Measurements from ENCODE around the gene KAZN.

Gene KAZN

DNA sequence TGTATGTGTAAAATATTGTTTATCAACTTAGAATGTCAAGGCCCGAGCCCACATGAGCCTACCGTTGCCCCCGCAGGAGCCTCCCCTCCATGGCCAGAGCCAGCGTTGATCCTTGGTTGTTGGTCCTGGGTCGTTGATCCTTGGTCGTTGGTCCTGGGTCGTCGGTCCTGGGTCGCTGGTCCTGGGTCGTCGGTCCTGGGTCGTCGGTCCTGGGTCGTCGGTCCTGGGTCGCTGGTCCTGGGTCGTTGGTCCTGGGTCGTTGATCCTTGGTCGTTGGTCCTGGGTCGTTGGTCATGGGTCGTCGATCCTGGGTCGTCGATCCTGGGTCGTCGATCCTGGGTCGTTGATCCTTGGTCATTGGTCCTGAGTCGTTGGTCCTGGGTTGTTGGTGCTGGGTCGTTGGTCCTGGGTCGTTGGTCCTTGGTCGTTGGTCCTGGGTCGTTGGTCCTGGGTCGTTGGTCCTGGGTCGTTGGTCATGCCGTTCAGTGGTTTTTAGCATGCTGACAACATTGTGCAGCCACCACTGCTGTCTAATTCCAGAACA lies 450.0 kb downstream of the KAZN start:
- DNase-seq = no peak

DNA sequence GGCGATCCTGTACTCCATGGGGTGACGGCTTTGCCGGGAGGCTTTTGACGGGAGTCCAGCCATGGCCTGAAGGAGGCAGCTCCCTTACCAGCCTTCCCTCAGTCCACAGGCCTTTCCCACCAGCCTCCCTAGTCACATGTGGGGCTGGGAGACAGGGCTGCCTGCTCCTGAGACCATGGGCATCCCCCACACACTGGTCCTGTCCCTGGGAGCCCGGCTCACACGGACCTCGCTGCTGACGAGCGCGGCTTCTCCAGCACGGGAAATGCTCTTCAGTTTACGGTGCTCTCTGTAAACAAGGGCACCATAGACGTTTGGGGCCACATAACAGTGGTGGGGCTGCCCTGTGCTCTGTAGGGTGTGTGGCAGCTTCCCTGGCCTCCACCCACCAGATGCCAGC lies 450.6 kb downstream of the KAZN start:
- DNase-seq = no peak

DNA sequence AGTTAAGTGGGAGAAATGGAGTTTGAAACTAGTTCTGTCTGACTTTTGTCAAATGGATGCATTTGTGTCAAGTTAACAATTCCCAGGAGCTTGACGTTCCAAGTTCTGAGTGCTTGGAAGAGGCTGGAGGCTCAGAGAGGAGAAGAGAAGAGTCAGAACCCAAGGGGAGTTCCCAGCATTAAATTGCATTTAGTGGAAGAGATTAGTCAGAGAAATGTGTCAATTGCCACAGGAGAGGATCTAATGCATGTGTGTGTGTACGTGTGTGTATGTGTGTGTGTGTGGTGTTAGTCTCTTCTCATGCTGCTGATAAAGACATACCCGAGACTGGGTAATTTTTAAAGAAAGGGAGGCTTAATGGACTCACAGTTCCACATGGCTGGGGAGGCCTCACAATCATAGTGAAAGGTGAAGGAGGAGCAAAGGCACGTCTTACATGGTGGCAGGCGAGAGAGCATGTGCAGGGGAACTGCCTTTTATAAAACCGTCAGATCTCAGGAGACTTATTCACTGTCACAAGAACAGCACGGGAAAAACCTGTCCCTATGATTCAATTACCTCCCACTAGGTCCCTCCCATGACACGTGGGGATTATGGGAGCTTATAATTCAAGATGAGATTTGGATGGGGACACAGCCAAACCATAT lies 453.5 kb downstream of the KAZN start:
- no peak for DNase-seq

DNA sequence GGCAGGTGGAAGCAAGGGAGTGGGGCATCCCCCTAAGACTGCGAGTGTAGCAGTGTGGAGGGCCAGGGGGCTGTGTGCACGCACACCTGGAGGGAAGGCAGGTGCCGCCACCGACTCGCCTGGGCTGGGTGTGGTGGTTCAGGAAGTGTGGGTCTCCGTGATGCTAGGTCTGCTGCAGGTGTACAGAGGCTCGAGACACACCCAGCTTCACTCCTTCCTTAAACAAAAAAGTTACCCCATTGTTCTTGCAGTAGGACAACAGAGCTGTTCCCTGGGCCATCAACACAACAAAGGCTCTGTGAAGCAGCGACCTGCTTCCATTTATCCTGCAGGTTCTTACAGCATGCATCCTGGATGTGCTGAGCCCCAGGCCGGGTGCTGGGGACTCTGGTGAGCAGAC lies 454.7 kb downstream of the KAZN start:
- DNase-seq = no peak

DNA sequence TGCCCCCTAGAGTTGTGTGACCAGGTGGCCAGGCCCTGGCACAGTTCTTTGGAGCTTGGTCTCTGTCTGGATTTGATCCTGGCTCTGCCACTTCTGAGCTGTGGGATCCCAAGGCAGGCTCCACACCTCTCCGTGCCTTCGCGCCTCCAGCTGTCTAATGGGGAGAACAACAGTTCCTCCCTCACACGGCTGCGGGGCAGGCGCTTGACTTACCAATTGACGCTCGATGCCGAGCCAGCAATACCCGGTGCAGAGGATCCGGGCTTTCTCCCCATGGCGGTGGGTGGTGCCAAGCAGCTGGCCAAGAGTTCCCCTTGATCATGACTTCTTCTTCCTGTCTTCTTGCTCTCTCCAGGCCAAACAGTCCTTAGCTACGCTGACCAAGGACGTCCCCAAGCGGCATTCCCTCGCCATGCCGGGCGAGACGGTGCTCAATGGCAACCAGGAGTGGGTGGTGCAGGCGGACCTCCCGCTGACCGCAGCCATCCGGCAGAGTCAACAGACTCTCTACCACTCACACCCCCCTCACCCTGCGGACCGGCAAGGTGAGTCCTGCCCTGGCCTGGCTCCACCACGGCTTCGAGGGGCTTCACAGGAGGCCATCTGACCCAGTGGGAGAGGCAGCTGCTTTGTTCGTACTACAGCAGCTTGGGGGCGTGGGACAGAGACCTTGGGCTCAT lies 457.4 kb downstream of the KAZN start:
- no peak for DNase-seq

DNA sequence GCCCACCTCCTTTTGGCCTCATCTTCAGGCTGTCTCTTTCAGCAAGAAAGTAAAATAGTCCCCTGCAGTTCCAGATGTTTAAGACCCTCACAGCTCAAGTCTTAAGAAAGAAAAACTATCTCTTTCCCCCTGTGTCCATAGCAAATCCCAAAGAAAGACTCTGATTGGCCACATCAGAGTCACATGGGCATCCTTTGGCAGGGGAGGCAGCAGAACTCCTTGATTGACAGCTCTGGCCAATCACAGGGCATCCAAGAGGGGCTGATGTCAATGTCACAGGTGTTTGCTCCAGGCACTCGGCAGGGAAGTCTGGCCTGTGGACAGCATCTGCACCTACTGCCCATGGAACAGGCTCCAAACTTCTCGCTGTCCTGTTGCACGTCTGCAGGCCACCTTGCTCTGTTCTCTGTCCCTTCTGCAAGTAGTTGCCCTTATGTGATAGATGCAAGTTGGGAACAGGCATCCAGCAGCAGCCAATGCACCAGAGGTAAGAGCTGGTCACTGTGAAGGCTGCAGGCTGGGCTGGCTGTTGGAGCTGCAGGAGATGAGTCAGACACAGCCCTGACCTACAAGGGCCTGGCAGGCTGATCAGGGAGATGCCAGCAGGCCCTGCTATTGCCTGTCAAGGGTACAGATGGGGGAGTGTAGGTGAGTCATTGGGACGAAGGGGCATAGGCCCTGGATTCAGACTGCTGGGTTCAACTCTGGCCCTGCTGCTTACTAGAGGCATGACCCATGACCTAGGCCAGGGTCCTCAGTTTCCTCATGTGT lies 458.2 kb downstream of the KAZN start:
- no peak for DNase-seq

DNA sequence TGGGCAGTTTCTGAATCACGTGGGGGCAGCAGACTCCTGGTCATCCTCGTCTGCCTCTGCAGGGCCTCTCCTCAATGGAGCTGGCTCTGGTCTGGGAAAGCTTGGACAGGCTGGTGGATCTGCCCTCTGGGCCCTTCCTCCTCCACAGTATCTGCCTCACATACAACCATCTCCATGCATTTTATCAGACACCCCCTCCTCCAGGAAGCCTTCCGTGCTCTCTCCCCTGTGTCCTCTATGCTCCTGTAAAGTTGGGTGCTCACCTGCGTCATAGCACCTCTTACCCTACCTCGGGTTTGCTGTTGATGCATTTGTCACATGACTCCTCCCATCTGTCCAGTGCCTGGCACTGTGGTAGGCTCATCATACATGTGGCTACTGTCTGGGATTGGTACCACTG lies 459.3 kb downstream of the KAZN start:
- no peak for DNase-seq

DNA sequence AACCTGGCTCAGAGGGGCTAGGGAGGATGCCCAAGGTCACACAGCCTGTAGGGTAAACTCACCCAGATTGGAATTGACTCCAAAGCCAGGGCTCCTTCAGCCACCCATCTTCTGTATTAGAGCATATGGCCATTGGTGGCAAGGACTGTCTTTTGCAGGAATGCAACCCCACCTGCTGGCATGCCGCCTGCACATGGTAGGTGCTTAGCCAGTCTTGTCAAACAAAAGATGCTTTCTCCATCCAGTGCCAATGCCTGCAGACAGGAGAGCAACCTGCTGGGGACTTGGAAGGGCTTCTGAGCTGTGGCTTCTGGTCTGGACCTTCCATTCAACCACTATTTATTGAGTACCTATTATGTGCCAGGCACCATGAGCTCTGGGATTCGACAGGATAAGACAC lies 459.8 kb downstream of the KAZN start:
- no peak for DNase-seq

DNA sequence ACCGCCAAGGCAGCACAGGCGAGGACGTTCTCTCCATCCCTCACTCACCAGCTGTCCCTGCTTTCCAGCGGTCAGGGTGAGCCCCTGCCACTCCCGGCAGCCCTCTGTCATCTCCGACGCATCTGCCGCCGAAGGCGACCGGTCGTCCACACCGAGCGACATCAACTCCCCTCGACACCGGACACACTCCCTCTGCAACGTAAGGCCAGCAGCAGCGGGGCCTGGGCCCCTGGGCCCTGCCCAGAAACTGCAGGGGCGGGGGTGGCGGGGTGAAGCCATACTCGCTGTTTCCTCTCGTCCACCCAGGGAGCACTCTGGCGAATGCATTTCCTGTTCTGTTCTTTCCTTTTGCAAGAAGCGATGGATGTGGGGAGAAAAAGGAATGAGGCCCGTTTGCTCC lies 461.6 kb downstream of the KAZN start:
- no peak for DNase-seq

DNA sequence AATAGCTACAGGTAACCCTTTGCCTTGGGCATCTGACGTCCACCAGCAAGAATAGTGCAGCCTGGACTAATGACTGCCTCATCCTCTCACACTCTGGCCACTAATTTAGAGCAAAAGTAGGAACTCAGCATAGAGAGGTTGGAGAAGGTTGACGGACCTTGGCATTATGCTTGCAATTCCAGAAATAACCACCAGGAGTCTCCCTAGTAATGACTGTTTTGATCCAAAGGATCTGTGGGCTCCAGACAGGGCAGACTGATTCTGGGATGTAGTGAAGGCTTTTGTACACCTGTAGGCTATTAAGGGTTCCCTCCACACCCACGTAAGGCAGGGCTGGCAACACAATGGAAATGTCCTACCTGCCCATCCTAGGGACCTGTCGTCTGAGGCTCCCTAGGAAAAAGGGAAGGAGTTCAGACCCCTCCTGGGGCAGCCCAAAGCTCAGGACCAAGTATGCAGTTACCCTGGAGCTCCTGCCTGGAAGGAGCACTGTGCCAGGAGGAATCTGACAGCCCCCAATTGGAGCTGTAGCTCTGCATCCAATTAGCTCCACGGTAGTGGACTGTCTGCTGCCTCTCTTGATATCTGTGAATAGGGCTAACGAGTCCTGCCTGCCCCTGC lies 464.1 kb downstream of the KAZN start:
- DNase-seq = no peak

DNA sequence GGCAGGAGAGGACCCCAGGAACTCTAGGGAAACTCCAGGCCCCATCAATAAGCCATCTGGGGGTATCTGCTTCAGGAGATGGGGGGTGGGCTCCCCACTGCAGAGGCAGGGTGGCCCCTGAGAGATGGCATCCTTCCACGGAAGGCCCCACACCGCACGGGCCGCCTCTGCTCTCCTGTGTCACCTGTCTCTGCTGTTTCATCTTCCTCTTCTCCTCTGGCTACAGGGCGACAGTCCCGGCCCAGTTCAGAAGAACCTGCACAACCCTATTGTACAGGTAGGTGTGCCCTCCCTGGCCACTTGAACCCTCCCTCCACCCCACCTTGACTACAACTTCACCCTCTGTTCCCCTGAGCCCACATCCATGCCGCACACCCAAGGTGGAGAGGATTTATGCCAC lies 464.9 kb downstream of the KAZN start:
- DNase-seq = no peak

DNA sequence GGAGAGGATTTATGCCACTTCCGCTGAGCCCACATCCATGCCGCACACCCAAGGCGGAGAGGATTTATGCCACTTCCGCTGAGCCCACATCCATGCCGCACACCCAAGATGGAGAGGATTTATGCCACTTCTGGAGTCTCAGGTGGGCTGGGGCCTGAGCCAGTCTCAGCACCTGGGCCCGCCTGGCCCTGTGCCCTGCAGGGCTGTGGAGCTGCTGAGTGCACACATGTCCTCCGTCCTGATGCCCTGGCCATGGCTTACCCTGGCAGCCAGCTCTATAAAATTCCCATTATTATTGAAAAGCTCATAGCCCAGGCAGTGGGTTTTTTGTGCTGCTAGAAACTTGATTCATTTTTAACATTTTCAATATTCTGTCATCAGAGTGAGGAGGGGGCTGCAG lies 465.3 kb downstream of the KAZN start:
- DNase-seq = no peak

DNA sequence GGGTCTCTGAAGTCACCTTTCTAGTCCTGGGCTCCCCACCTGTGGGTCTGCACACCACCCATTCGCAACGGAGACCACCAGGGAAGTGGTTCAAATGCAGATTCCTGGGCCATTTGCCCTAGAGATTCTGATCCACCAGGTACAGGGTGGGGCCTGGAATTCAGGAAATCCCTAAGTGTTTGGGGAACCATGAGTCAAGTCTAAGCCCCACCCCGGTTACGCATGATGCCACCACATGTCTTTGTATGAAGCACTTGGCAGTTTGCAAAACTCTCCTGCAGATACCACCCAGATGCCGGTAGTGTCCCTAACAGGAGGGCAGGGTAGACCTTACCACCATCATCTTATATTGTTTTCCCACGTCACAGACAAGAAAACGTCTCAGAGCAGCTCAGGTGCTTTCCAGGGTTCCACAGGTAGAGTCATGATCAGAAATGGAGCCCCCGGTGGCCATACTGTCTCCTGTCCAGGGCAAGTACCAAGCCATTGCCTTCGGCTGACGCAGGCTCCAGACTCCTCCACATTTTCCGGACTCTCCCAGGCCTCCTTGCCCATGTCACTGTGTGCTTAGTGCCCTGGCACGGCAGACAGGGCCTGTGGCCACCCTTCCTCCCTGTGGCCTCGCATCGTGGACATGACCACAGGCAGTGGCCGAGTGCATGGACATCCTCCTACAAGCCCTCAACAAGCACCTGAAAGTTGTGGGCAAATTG lies 465.9 kb downstream of the KAZN start:
- DNase-seq = no peak

DNA sequence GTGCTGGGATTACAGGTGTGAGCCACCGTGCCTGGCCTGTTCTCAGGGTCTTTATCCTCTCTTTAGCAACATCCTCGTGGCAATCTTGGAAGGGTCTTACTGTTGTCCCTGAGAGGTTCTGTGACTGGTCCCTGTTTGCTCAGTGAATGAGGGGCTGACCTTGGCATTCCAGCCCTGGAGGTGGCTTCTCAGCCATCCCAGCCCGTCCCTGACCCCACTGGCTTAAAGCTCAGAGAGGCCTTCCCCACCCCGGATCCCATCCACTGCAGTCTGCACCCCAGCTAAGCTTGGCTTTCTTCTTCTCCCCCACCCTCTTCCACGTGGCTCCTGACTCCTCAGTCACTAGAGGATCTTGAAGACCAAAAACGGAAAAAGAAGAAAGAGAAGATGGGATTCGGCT lies 466.8 kb downstream of the KAZN start:
- DNase-seq = no peak

DNA sequence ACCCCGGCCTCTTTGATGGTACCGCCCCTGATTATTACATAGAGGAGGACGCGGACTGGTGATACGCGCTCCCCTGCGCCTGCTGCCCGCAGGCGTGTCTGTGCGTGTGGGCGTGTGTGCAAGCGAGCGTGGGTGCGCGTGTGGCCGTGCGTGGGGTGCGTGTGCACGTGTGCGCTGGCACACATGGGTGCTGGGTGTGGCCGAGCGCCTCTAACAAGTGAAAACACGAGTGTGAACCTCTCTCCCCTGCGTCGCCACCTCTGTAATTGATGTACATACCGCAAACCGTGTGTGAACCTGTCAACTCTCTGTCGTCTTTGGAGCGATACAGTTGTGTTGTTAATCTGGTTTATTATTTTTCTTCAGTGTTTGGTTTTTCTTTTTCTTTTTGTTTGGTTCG lies 467.3 kb downstream of the KAZN start:
- no peak for DNase-seq

DNA sequence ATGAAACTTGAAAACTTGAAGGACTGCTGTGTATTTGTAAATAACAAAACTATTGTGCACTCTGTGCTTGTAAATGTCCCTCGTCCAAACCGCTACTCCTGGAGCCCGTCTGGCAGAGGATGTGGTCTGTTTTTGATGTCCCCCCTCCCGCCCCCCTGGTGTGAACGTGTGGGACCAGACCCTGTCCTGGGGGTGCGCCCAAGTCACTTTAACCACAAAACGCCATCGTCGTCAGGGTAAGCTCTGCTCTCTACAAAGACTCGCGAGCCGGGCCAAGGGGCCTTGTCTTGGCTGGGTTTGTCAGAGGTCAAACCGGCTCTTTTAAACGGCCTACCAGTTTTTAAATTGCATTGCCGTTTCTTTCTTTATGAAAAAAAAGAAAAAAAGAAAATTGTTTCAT lies 467.7 kb downstream of the KAZN start:
- no peak for DNase-seq

DNA sequence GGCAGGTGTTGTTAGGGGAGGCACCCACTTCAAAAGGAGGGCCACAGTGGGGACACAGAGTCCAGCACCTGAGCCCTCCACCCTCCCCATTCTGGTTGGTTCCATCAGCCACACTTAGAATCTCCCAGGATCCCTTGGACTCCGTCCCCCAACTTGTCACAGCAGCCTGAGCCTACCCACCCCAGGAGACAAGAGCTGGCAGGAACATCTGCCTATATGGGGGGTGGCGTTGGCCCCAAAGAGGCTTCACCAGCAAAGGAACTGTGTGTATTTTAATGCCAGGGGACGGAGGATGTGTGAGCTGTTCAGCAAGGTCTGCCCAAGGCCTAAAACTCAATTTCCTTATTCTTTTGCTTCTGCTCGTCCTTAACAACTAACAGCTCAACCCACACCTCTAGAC lies 468.7 kb downstream of the KAZN start:
- no peak for DNase-seq

DNA sequence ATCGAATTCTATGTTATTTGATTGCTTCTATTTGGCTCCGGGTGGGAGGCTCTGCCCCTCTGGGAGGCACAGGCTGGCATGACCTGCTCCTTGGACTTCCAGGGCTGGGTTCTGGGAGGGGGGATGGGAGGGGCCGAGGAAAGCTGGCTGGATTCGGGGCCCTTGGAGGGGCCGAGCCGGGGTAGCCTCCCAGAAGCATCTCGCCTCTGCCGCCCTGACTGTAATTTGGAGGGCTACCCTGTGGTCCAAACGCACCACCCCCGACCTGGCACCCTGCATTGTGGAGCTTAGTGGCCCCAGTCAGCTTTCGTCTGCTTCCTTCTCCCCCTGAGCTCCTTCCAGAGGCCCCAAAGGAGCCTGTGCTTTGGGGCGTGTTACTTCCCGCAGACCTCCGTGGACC lies 469.7 kb downstream of the KAZN start:
- no peak for DNase-seq

DNA sequence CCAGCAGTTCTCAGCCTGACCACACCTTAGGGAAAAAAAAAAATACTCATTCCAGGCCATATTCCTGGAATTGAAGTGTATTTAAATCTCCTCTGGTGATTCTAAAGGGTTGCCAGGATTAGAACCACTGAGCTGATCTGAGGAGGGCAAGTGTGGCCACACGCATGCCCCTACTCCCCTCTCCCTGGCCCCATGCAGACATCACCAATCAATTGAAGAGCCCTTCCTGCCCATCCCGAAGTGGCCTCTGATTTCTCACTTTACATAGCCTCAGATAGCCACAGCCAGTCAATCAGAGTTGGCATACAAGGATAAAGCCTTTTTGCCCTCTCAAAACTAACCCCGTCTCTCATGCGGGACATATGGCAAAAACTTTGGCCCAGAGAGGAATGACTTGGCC lies 470.5 kb downstream of the KAZN start:
- no peak for DNase-seq

DNA sequence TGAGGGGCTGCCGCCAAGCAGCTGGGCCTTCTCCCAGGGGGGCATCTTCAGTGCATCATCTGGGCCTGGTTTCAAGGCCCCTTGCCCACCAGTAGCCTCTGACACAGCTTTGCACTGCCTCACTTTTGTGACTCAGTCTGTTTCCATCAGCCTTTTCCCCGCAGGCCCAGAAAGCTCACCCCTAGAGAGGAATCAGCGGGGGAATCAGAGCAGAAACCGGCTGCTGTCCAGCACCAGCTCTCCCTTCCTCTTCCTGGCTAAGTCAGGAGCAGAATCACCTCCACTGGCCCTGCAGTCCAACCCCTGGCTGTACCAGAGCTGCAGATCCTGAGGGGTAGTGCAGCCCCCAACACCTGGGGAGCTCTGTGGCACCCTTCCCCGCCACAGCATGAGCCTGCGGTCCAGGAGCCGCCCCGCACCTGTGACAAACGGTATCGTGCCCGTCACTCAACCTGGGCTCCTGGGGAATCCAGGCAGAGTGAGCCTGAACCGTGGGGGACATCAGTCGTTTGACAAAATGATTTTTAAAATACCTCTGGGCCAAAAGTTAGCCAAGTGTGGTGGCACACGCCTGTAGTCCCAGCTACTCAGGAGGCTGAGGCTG lies 471.8 kb downstream of the KAZN start:
- no peak for DNase-seq

DNA sequence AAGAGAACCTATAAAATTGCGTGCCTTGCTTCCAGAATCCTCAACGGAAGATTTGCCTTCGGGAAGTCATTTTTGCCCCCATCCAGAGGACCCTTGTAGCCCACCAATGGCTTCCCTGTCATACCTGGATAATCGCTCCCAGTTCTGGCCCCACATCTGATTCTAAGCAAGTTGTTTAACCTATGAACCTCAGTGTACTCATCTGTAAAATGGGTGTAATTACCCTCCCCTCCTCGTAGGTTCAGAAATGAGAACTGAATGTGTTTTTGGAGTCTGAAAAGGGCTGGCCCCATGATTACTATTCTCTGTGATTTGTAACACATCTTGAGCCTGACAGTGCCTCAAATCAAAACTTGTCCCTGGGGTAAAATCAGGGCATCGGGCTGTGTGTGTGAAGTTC lies 473.5 kb downstream of the KAZN start:
- DNase-seq = no peak

DNA sequence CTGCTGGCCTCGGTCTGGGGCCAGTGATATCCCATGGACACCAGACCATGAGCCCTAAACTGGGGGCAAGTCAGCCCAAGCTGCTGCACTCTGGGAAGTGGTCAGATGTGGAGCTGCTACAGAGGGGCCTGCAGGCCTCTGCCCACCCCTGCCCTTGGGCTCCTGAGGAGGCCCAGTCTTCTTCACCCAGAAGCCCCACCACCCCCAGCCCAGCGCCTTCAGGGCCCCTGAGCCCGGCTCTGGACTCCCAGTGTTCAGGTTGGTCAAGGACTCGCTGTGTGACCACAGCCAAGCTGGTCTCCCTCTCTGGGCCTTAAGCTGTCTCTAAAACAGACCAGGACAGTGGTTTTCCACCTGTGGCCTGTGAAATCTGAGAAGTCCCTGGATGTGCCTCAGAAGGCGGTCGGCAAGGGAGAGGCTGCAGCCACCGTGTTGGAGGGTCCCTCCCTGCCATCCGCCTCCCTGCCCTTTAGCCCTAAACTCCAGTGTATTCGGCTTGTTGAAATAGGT lies 475.4 kb downstream of the KAZN start:
- DNase-seq = no peak

Measured in NCI-H345 (cell line).